ENCODE results near the gene RPE65. TPM values are rescaled to one million over a fixed set of nuclear protein-coding genes. Genes with fewer than 3 reads are reported as not detected.

RPE65 gene
- total and polyA plus RNA-seq, 9 donors = 0.04 to 0.16 (median 0.09) TPM; not detected in 1

GRCh38 chr1:68383092-68383491, 66.7 kb downstream of the RPE65 start:
- H3K36me3 ChIP-seq (ENCODE audit: control insufficient read depth, insufficient read depth, low read length) = no peaks in the 10 kb centered on the region
- no CpG with 5 or more reads among the region's 2 CpGs for WGBS (ENCODE audit: insufficient coverage)
- H3K9me3 ChIP-seq (replicated peaks; ENCODE audit: control insufficient read depth, low read depth, low read length) = no peaks in the 10 kb centered on the region

GRCh38 chr1:68379085-68379478, 70.7 kb downstream of the RPE65 start:
- no peak overlapping the region for H3K4me3 ChIP-seq (ENCODE audit: low read length)
- H3K4me1 ChIP-seq (ENCODE audit: control insufficient read depth, insufficient read depth, low read length) = no peaks in the 10 kb centered on the region
- no peaks in the 10 kb centered on the region for H3K27me3 ChIP-seq (ENCODE audit: control insufficient read depth, insufficient read depth, low read length)
- H3K9me3 ChIP-seq (replicated peaks; ENCODE audit: control insufficient read depth, low read depth, low read length) = no peaks in the 10 kb centered on the region
- no peak for DNase-seq
- no peak overlapping the region for H3K27ac ChIP-seq (ENCODE audit: low read length)
- H3K36me3 ChIP-seq (ENCODE audit: control insufficient read depth, insufficient read depth, low read length) = no peaks in the 10 kb centered on the region

More at GRCh38 chr1:68383092-68383491, 66.7 kb downstream of the RPE65 start:
- Histone ChIP-seq H3K27me3 (ENCODE audit: control insufficient read depth, insufficient read depth, low read length) (no peaks in the 10 kb centered on the region), H3K27ac (ENCODE audit: low read length) (no peak overlapping the region), H3K4me3 (ENCODE audit: low read length) (no peak overlapping the region), H3K4me1 (ENCODE audit: control insufficient read depth, insufficient read depth, low read length) (no peaks in the 10 kb centered on the region)
- DNase-seq = no peak

Other genes starting within 250 kb of the RPE65 start
- 62.7 TPM for gene WLS, start 217.4 kb downstream of the RPE65 start, total RNA-seq
- 100 to 1,000 TPM in 3 of 8 donors, 10 to 100 TPM in 5; 70.0 to 126 (median 82.8) TPM for gene WLS, start 217.4 kb downstream of the RPE65 start, polyA plus RNA-seq (ENCODE audit: insufficient read depth in 1 of 8, insufficient read length in 8 of 8, low replicate concordance in 1 of 8)
- gene DEPDC1, start 47.1 kb upstream of the RPE65 start, total RNA-seq = 6.8 TPM
- 10 to 100 TPM in 2 of 8 donors, 1 to 10 TPM in 6; 5.9 to 14.4 (median 9.5) TPM for gene DEPDC1, start 47.1 kb upstream of the RPE65 start, polyA plus RNA-seq (ENCODE audit: insufficient read depth in 1 of 8, insufficient read length in 8 of 8, low replicate concordance in 1 of 8)